Measurements from ENCODE around the gene MC3R.
"Not testable (repeated sequence)": the region's sequence is repeated elsewhere in the genome, so short reads cannot be mapped to it uniquely, and the experiment has no call there.

The MC3R gene

GRCh38 chr20:56217829-56218228, 30.7 kb upstream of the MC3R start:
- no peak overlapping the region for H2AFZ ChIP-seq (ENCODE audit: low read depth, low read length)
- H3K36me3 ChIP-seq (replicated peaks; ENCODE audit: low read depth, low read length), result peaks cover 4% of the 10 kb centered on the region
- H3K79me2 ChIP-seq (ENCODE audit: low read length), result no peaks in the 10 kb centered on the region
- H3K4me3 ChIP-seq (ENCODE audit: low read length), result no peak overlapping the region
- H3K27ac ChIP-seq (ENCODE audit: low read length), result no peak overlapping the region
- H3K4me2 ChIP-seq (ENCODE audit: low read length), result no peak overlapping the region
- no peaks in the 10 kb centered on the region for H4K20me1 ChIP-seq (ENCODE audit: insufficient read depth, low read length)
- peaks cover 13% of the 10 kb centered on the region for H3K9me3 ChIP-seq (ENCODE audit: insufficient read depth, low read length)
- peaks cover 3% of the 10 kb centered on the region; the same call in 1 of the 2 replicates for H3K27me3 ChIP-seq (ENCODE audit: low read depth, low read length)
- H3K4me1 ChIP-seq (ENCODE audit: low read length), result peaks cover 6% of the 10 kb centered on the region; the same call in 1 of the 2 replicates
- H3K9ac ChIP-seq (ENCODE audit: low read length), result no peak overlapping the region
- TF ChIP-seq EZH2phosphoT487 (IDR thresholded peaks at IDR 0.05; ENCODE audit: low read depth) (no peak), CTCF (IDR thresholded peaks at IDR 0.05; ENCODE audit: low read depth, low read length) (no peak)

- not testable (repeated sequence) for H3K36me3 ChIP-seq (replicated peaks; ENCODE audit: low read depth, low read length); H3K27ac ChIP-seq (ENCODE audit: low read length); H2AFZ ChIP-seq (ENCODE audit: low read depth, low read length); H3K4me3 ChIP-seq (ENCODE audit: low read length); H3K27me3 ChIP-seq (ENCODE audit: low read depth, low read length); H3K4me2 ChIP-seq (ENCODE audit: low read length); H3K9ac ChIP-seq (ENCODE audit: low read length); H4K20me1 ChIP-seq (ENCODE audit: insufficient read depth, low read length); H3K4me1 ChIP-seq (ENCODE audit: low read length); H3K79me2 ChIP-seq (ENCODE audit: low read length)
- H3K9me3 ChIP-seq (ENCODE audit: insufficient read depth, low read length), result peaks cover 13% of the 10 kb centered on the region
Measured at GRCh38 chr20:56221186-56221585, 27.3 kb upstream of the MC3R start.

GRCh38 chr20:56222201-56222600, 26.3 kb upstream of the MC3R start:
- no peak overlapping the region for H3K27ac ChIP-seq (ENCODE audit: low read length)
- H3K36me3 ChIP-seq (replicated peaks; ENCODE audit: low read depth, low read length), result peaks cover 4% of the 10 kb centered on the region
- no peak for TF ChIP-seq CTCF (IDR thresholded peaks at IDR 0.05; ENCODE audit: low read depth, low read length)
- no peak for TF ChIP-seq EZH2phosphoT487 (IDR thresholded peaks at IDR 0.05; ENCODE audit: low read depth)
- no peak overlapping the region for H2AFZ ChIP-seq (ENCODE audit: low read depth, low read length)
- no peaks in the 10 kb centered on the region for H4K20me1 ChIP-seq (ENCODE audit: insufficient read depth, low read length)
- H3K9me3 ChIP-seq (ENCODE audit: insufficient read depth, low read length), result peaks cover 13% of the 10 kb centered on the region
- H3K9ac ChIP-seq (ENCODE audit: low read length), result no peak overlapping the region
- H3K79me2 ChIP-seq (ENCODE audit: low read length), result no peaks in the 10 kb centered on the region
- peaks cover 6% of the 10 kb centered on the region; the same call in 1 of the 2 replicates for H3K4me1 ChIP-seq (ENCODE audit: low read length)
- H3K4me3 ChIP-seq (ENCODE audit: low read length), result no peak overlapping the region
- no peak overlapping the region for H3K4me2 ChIP-seq (ENCODE audit: low read length)
- 0 out of 2 replicates have a peak, but pooled peaks cover 6% of the 10 kb centered on the region for H3K27me3 ChIP-seq (ENCODE audit: low read depth, low read length)

- H3K9me3 ChIP-seq (ENCODE audit: insufficient read depth, low read length), result peaks cover 13% of the 10 kb centered on the region
- no peak overlapping the region for H2AFZ ChIP-seq (ENCODE audit: low read depth, low read length)
- no peak for TF ChIP-seq EZH2phosphoT487 (IDR thresholded peaks at IDR 0.05; ENCODE audit: low read depth)
- TF ChIP-seq CTCF (IDR thresholded peaks at IDR 0.05; ENCODE audit: low read depth, low read length), result no peak
- no peak overlapping the region for H3K4me3 ChIP-seq (ENCODE audit: low read length)
- H4K20me1 ChIP-seq (ENCODE audit: insufficient read depth, low read length), result no peaks in the 10 kb centered on the region
- H3K27ac ChIP-seq (ENCODE audit: low read length), result no peak overlapping the region
- peaks cover 4% of the 10 kb centered on the region for H3K36me3 ChIP-seq (replicated peaks; ENCODE audit: low read depth, low read length)
- no peaks in the 10 kb centered on the region for H3K79me2 ChIP-seq (ENCODE audit: low read length)
- H3K9ac ChIP-seq (ENCODE audit: low read length), result no peak overlapping the region
- H3K4me2 ChIP-seq (ENCODE audit: low read length), result no peak overlapping the region
- 0 out of 2 replicates have a peak, but pooled peaks cover 6% of the 10 kb centered on the region for H3K27me3 ChIP-seq (ENCODE audit: low read depth, low read length)
- peaks cover 6% of the 10 kb centered on the region; the same call in 1 of the 2 replicates for H3K4me1 ChIP-seq (ENCODE audit: low read length)
Measured at GRCh38 chr20:56222945-56223344, 25.6 kb upstream of the MC3R start.
